WERI-Rb-1 (cell line): ENCODE results near the gene THBD.

Experiments
- DNase-seq: peaks from one replicate; pipeline ENCODE4 v3.0.0-alpha.2; 2020
- H3K27ac ChIP-seq: fragments of 250-450 bp; sonication (Bioruptor Pico); 2 replicates; pipeline ENCODE4 v1.5.1; 2020; ENCODE audit warnings: mild to moderate bottlenecking, moderate library complexity
- H3K27me3 ChIP-seq: fragments of 250-450 bp; sonication (Bioruptor Pico); 2 replicates; pipeline ENCODE4 v1.5.1; 2021; ENCODE audit warnings: mild to moderate bottlenecking, low read depth, moderate library complexity; ENCODE audit not compliant: insufficient read depth, severe bottlenecking
- H3K36me3 ChIP-seq: fragments of 250-450 bp; sonication (Bioruptor Pico); 2 replicates; pipeline ENCODE4 v1.5.1; 2020; ENCODE audit warnings: mild to moderate bottlenecking, moderate library complexity
- H3K4me3 ChIP-seq: 2 replicates; pipeline ENCODE4 v1.5.1; 2011; ENCODE audit warnings: low read depth, mild to moderate bottlenecking, control low read depth, low read length
- H3K9me3 ChIP-seq: fragments of 250-450 bp; sonication (Bioruptor Pico); 2 replicates; pipeline ENCODE4 v1.5.1; 2021; ENCODE audit warnings: mild to moderate bottlenecking, moderate library complexity; ENCODE audit not compliant: severe bottlenecking
- CTCF ChIP-seq: IDR thresholded peaks from 2 replicates; pipeline ENCODE4 v1.5.1; 2011; ENCODE audit warnings: low read depth, mild to moderate bottlenecking, control low read depth, inconsistent platforms, low read length

The THBD gene

GRCh38 chr20:23091721-23092383 lies 42.4 kb upstream of the THBD start:
- Histone ChIP-seq H3K4me3 (no peak overlapping the region), H3K9me3 (no peaks in the 10 kb centered on the region), H3K36me3 (no peaks in the 10 kb centered on the region), H3K27me3 (no peaks in the 10 kb centered on the region), H3K27ac (no peak overlapping the region)
- TF ChIP-seq CTCF = no peak
- DNase-seq = no peak

- Histone ChIP-seq H3K27me3 (no peaks in the 10 kb centered on the region), H3K4me3 (no peak overlapping the region)
- no peak for DNase-seq
Observed at GRCh38 chr20:23090878-23091277, 41.4 kb upstream of the THBD start.

GRCh38 chr20:23090147-23090546 lies 40.7 kb upstream of the THBD start:
- H3K36me3 ChIP-seq = no peaks in the 10 kb centered on the region
- no peak for DNase-seq

More at GRCh38 chr20:23090878-23091277, 41.4 kb upstream of the THBD start:
- TF ChIP-seq CTCF = no peak
- H3K27ac ChIP-seq = no peak overlapping the region
- no peaks in the 10 kb centered on the region for H3K9me3 ChIP-seq
- no peaks in the 10 kb centered on the region for H3K36me3 ChIP-seq

GRCh38 chr20:23088866-23089265 lies 39.4 kb upstream of the THBD start:
- Histone ChIP-seq H3K36me3 (no peaks in the 10 kb centered on the region), H3K27ac (no peak overlapping the region), H3K4me3 (no peak overlapping the region), H3K27me3 (no peaks in the 10 kb centered on the region), H3K9me3 (no peaks in the 10 kb centered on the region)
- no peak for DNase-seq
- no peak for TF ChIP-seq CTCF

More at GRCh38 chr20:23090147-23090546, 40.7 kb upstream of the THBD start:
- H3K27me3 ChIP-seq = no peaks in the 10 kb centered on the region
- H3K4me3 ChIP-seq = no peak overlapping the region
- no peak for TF ChIP-seq CTCF
- H3K9me3 ChIP-seq = no peaks in the 10 kb centered on the region
- H3K27ac ChIP-seq = no peak overlapping the region

- Histone ChIP-seq H3K36me3 (no peaks in the 10 kb centered on the region), H3K27ac (no peak overlapping the region), H3K4me3 (no peak overlapping the region), H3K27me3 (no peaks in the 10 kb centered on the region), H3K9me3 (no peaks in the 10 kb centered on the region)
- DNase-seq = no peak
- no peak for TF ChIP-seq CTCF
Observed at GRCh38 chr20:23087587-23088251, 38.2 kb upstream of the THBD start.
